ENCODE results near the gene ZNF774. TPM values are rescaled to one million over a fixed set of nuclear protein-coding genes. Genes with fewer than 3 reads are reported as not detected.
"Not testable (repeated sequence)": the region's sequence is repeated elsewhere in the genome, so short reads cannot be mapped to it uniquely, and the experiment has no call there.

The ZNF774 gene
- 0.59 TPM for polyA plus RNA-seq (2013)

DNA sequence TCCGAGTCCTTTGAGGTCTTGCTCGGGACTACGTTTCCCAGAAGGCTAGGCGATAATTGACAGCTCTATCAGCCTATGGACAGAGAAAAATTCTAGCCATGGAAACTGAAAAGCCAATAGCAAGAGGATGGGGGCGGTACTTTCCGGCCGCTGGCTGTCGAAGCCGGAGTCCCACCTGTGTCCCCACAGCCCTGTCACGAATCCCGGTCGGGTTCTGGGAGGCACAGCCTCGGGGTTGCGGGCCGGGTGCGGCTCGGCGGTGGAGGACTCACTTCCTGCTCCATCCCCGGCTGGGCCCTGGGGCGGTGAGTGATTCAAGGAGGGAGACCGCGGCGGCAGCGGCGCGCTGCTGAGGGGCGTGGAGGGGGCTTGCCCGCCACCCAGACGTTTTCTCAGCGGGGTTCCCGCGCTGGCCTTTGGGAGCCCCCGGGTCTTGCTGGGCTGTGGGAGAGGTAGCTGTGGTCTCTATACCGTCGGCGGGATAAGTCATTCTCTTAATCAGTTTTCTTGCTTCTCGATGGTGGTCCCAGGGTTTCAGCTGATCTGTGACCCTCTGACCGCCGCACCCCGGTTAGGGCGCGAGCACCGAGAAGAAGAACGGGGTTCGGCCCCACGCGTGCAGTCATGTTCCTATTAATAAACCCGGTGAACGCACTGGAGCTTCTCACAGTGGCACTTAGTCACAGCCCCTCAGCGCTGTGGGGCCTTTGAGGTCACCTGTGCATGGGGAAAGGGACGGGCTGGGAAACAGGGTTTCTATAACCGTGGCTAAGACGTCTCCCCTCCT is at the start of gene ZNF774:
TSS of gene ZNF774 (plus strand) at position 178 of the 787 bp plus-strand sequence. CDS start 2,377 bp downstream, outside the sequence.
- H3K36me3 ChIP-seq (ENCODE audit: control insufficient read depth in 4 of 4, insufficient read depth in 4 of 4, low read length in 3 of 4) = no peaks in the 10 kb centered on the region
- H3K4me3 ChIP-seq (ENCODE audit: control insufficient read depth in 1 of 7, extremely low read depth in 1 of 7, insufficient read depth in 4 of 7, low read depth in 2 of 7, low read length in 6 of 7) = peak within 1 kb of the TSS; percentile 60 to 90 (median 79)
- H3K27me3 ChIP-seq (replicated peaks in 2 of 5; ENCODE audit: control insufficient read depth in 4 of 5, insufficient read depth in 5 of 5, low read length in 4 of 5) = peaks cover 0 to 2% (median 0%) of the 10 kb centered on the region in 5 experiments
- peaks cover 0 to 13% (median 7%) of the 10 kb centered on the region in 4 experiments for H3K4me1 ChIP-seq (ENCODE audit: control extremely low read depth in 1 of 4, control insufficient read depth in 4 of 4, insufficient read depth in 4 of 4, low read length in 3 of 4)
- WGBS (ENCODE audit: insufficient coverage) = under 1% methylated on average over 42 of the region's 53 CpGs
- ChIA-PET CTCF (interaction anchor here (1.0 to 2.0 kb wide), 5 partner anchors 10 to 130 kb away, joined by 3 to 7 read pairs (median 3); no protein-coding TSS in a partner anchor), POLR2A (no interaction called here)
- peak within 1 kb of the TSS in 1 of 2 experiments; percentile 58 for H3K27ac ChIP-seq (ENCODE audit: insufficient read depth in 1 of 2, low read depth in 1 of 2, low read length in 2 of 2, poor library complexity in 1 of 2, severe bottlenecking in 2 of 2)
- DNase-seq = peak; percentile 93 to 97 (median 95)
- H3K9me3 ChIP-seq (ENCODE audit: control extremely low read depth in 1 of 5, control insufficient read depth in 4 of 5, insufficient read depth in 2 of 5, low read depth in 1 of 5, low read length in 4 of 5) = no peaks in the 10 kb centered on the region

DNA sequence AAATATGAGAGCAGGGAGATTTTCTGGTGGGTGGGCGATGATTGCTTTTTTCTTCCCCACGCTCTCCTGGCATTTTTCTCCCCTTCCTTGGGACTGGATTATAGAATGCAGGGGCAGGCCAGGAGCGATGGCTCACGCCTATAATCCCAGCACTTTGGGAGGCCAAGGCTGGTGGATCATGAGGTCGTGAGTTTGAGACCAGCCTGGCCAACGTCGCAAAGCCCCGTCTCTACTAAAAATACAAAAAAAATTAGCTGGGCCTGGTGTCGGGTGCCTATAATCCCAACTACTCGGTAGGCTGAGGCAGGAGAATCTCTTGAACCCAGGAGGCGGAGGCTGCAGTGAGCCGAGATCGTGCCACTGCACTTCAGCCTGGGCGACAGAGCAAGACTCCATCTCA is 46.7 kb upstream of the ZNF774 start:
- CTCF ChIA-PET = interaction anchor here (0.9 to 5.4 kb wide), 5 partner anchors 13 to 177 kb away, joined by 3 to 29 read pairs (median 10); no protein-coding TSS in a partner anchor

GRCh38 chr15:90305932-90306331 is 46.2 kb upstream of the ZNF774 start:
- WGBS (ENCODE audit: insufficient coverage) = 100% methylated on average over 1 of the region's 3 CpGs
- CTCF ChIA-PET = interaction anchor here (0.9 to 5.4 kb wide), 5 partner anchors 13 to 176 kb away, joined by 3 to 29 read pairs (median 10); no protein-coding TSS in a partner anchor

More for the DNA sequence above, 46.7 kb upstream of the ZNF774 start:
- POLR2A ChIA-PET; H3K27ac ChIP-seq (ENCODE audit: insufficient read depth in 1 of 2, low read depth in 1 of 2, low read length in 2 of 2, poor library complexity in 1 of 2, severe bottlenecking in 2 of 2); H3K4me3 ChIP-seq (ENCODE audit: control insufficient read depth in 1 of 7, extremely low read depth in 1 of 7, insufficient read depth in 4 of 7, low read depth in 2 of 7, low read length in 6 of 7); DNase-seq; H3K36me3 ChIP-seq (ENCODE audit: control insufficient read depth in 4 of 4, insufficient read depth in 4 of 4, low read length in 3 of 4); H3K27me3 ChIP-seq (replicated peaks in 2 of 5; ENCODE audit: control insufficient read depth in 4 of 5, insufficient read depth in 5 of 5, low read length in 4 of 5); H3K9me3 ChIP-seq (ENCODE audit: control extremely low read depth in 1 of 5, control insufficient read depth in 4 of 5, insufficient read depth in 2 of 5, low read depth in 1 of 5, low read length in 4 of 5): not testable (repeated sequence)
- H3K4me1 ChIP-seq (ENCODE audit: control extremely low read depth in 1 of 4, control insufficient read depth in 4 of 4, insufficient read depth in 4 of 4, low read length in 3 of 4) = peaks cover 0 to 17% (median 4%) of the 10 kb centered on the region in 4 experiments
- 96% methylated on average over 12 of the region's 14 CpGs for WGBS (ENCODE audit: insufficient coverage)

GRCh38 chr15:90306560-90306959 is 45.5 kb upstream of the ZNF774 start:
- POLR2A ChIA-PET = no interaction called here
- peak in 2 of 3 donors; percentile 30 to 44 for DNase-seq
- H3K36me3 ChIP-seq (ENCODE audit: control insufficient read depth in 4 of 4, insufficient read depth in 4 of 4, low read length in 3 of 4) = no peaks in the 10 kb centered on the region
- H3K27ac ChIP-seq (ENCODE audit: insufficient read depth in 1 of 2, low read depth in 1 of 2, low read length in 2 of 2, poor library complexity in 1 of 2, severe bottlenecking in 2 of 2) = no peak overlapping the region
- no peaks in the 10 kb centered on the region for H3K27me3 ChIP-seq (replicated peaks in 2 of 5; ENCODE audit: control insufficient read depth in 4 of 5, insufficient read depth in 5 of 5, low read length in 4 of 5)
- CTCF ChIA-PET = interaction anchor here (1.1 to 5.4 kb wide), 5 partner anchors 8 to 176 kb away, joined by 3 to 29 read pairs (median 10); no protein-coding TSS in a partner anchor
- WGBS (ENCODE audit: insufficient coverage) = 100% methylated on average over 1 of the region's 6 CpGs
- no peaks in the 10 kb centered on the region for H3K9me3 ChIP-seq (ENCODE audit: control extremely low read depth in 1 of 5, control insufficient read depth in 4 of 5, insufficient read depth in 2 of 5, low read depth in 1 of 5, low read length in 4 of 5)
- peaks cover 0 to 17% (median 4%) of the 10 kb centered on the region in 4 experiments for H3K4me1 ChIP-seq (ENCODE audit: control extremely low read depth in 1 of 4, control insufficient read depth in 4 of 4, insufficient read depth in 4 of 4, low read length in 3 of 4)
- no peak overlapping the region for H3K4me3 ChIP-seq (ENCODE audit: control insufficient read depth in 1 of 7, extremely low read depth in 1 of 7, insufficient read depth in 4 of 7, low read depth in 2 of 7, low read length in 6 of 7)

More at GRCh38 chr15:90305932-90306331, 46.2 kb upstream of the ZNF774 start:
- POLR2A ChIA-PET = no interaction called here
- no peak for DNase-seq
- Histone ChIP-seq H3K27me3 (replicated peaks in 2 of 5; ENCODE audit: control insufficient read depth in 4 of 5, insufficient read depth in 5 of 5, low read length in 4 of 5) (no peaks in the 10 kb centered on the region), H3K4me1 (ENCODE audit: control extremely low read depth in 1 of 4, control insufficient read depth in 4 of 4, insufficient read depth in 4 of 4, low read length in 3 of 4) (peaks cover 0 to 17% (median 4%) of the 10 kb centered on the region in 4 experiments), H3K9me3 (ENCODE audit: control extremely low read depth in 1 of 5, control insufficient read depth in 4 of 5, insufficient read depth in 2 of 5, low read depth in 1 of 5, low read length in 4 of 5) (no peaks in the 10 kb centered on the region), H3K27ac (ENCODE audit: insufficient read depth in 1 of 2, low read depth in 1 of 2, low read length in 2 of 2, poor library complexity in 1 of 2, severe bottlenecking in 2 of 2) (no peak overlapping the region), H3K36me3 (ENCODE audit: control insufficient read depth in 4 of 4, insufficient read depth in 4 of 4, low read length in 3 of 4) (no peaks in the 10 kb centered on the region), H3K4me3 (ENCODE audit: control insufficient read depth in 1 of 7, extremely low read depth in 1 of 7, insufficient read depth in 4 of 7, low read depth in 2 of 7, low read length in 6 of 7) (no peak overlapping the region)

- DNase-seq = no peak
- H3K27me3 ChIP-seq (replicated peaks in 2 of 5; ENCODE audit: control insufficient read depth in 4 of 5, insufficient read depth in 5 of 5, low read length in 4 of 5) = no peaks in the 10 kb centered on the region
- no peak overlapping the region for H3K4me3 ChIP-seq (ENCODE audit: control insufficient read depth in 1 of 7, extremely low read depth in 1 of 7, insufficient read depth in 4 of 7, low read depth in 2 of 7, low read length in 6 of 7)
- POLR2A ChIA-PET = no interaction called here
- H3K27ac ChIP-seq (ENCODE audit: insufficient read depth in 1 of 2, low read depth in 1 of 2, low read length in 2 of 2, poor library complexity in 1 of 2, severe bottlenecking in 2 of 2) = no peak overlapping the region
- no peaks in the 10 kb centered on the region for H3K36me3 ChIP-seq (ENCODE audit: control insufficient read depth in 4 of 4, insufficient read depth in 4 of 4, low read length in 3 of 4)
- H3K9me3 ChIP-seq (ENCODE audit: control extremely low read depth in 1 of 5, control insufficient read depth in 4 of 5, insufficient read depth in 2 of 5, low read depth in 1 of 5, low read length in 4 of 5) = no peaks in the 10 kb centered on the region
- peaks cover 0 to 17% (median 4%) of the 10 kb centered on the region in 4 experiments for H3K4me1 ChIP-seq (ENCODE audit: control extremely low read depth in 1 of 4, control insufficient read depth in 4 of 4, insufficient read depth in 4 of 4, low read length in 3 of 4)
- CTCF ChIA-PET = interaction anchor here (1.0 to 5.4 kb wide), 5 partner anchors 9 to 58 kb away, joined by 3 to 29 read pairs (median 4); partner anchors contain the start of gene TTLL13
- 100% methylated on average over 1 of the region's 2 CpGs for WGBS (ENCODE audit: insufficient coverage)
Observed at GRCh38 chr15:90307661-90308060, 44.4 kb upstream of the ZNF774 start.

DNA sequence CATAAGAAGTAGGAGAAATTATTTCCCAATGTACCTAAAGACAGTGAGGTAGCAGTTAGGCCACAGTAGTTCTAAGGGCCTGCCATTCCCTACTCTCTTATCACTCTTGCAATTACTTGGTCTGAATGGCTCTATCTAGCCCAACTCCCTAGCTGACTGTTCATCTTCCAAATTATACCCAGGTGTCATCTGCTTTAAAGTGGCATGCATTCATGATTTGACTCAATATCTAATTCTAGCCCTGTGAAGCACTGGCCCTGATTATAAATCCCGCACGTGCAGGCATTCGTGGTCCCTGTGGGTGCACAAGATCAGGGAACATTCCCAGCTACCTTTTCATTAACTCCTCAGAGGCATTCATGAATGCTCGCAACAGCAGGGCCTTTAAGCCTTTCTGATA is 43.1 kb upstream of the ZNF774 start:
- Histone ChIP-seq H3K27me3 (replicated peaks in 2 of 5; ENCODE audit: control insufficient read depth in 4 of 5, insufficient read depth in 5 of 5, low read length in 4 of 5) (no peaks in the 10 kb centered on the region), H3K27ac (ENCODE audit: insufficient read depth in 1 of 2, low read depth in 1 of 2, low read length in 2 of 2, poor library complexity in 1 of 2, severe bottlenecking in 2 of 2) (no peak overlapping the region), H3K4me3 (ENCODE audit: control insufficient read depth in 1 of 7, extremely low read depth in 1 of 7, insufficient read depth in 4 of 7, low read depth in 2 of 7, low read length in 6 of 7) (no peak overlapping the region), H3K4me1 (ENCODE audit: control extremely low read depth in 1 of 4, control insufficient read depth in 4 of 4, insufficient read depth in 4 of 4, low read length in 3 of 4) (peaks cover 0 to 17% (median 4%) of the 10 kb centered on the region in 4 experiments), H3K36me3 (ENCODE audit: control insufficient read depth in 4 of 4, insufficient read depth in 4 of 4, low read length in 3 of 4) (no peaks in the 10 kb centered on the region), H3K9me3 (ENCODE audit: control extremely low read depth in 1 of 5, control insufficient read depth in 4 of 5, insufficient read depth in 2 of 5, low read depth in 1 of 5, low read length in 4 of 5) (no peaks in the 10 kb centered on the region)
- CTCF ChIA-PET = interaction anchor here (0.9 to 1.9 kb wide), 3 partner anchors 8 to 158 kb away, joined by 3 to 7 read pairs (median 3); no protein-coding TSS in a partner anchor
- 100% methylated on average over 4 of the region's 4 CpGs for WGBS (ENCODE audit: insufficient coverage)
- no peak for DNase-seq
- POLR2A ChIA-PET = no interaction called here
